Body of pancreas (tissue), 4 donors: Measurements from ENCODE around the gene BOLA3. TPM values are rescaled to one million over a fixed set of nuclear protein-coding genes. Genes with fewer than 3 reads are reported as not detected.

Experiments used
- ATAC-seq: fragments of 150-250 bp; one replicate; pipeline ENCODE4 v1.9.1; 2016
- DNase-seq, 4 donors: peaks; one replicate each; pipeline ENCODE4 v3.0.0-alpha.2; 2019
- H3K27ac ChIP-seq, 4 donors: fragments of 200-600 bp; sonication (generic); 1 replicate in 3 of 4; 2 replicates in 1 of 4; pipeline versions ENCODE4 v1.5.1 to v1.6.1; 2016 to 2019; ENCODE audit warnings: mild to moderate bottlenecking in 1 of 4, mixed read lengths in 1 of 4, moderate library complexity in 1 of 4
- H3K27me3 ChIP-seq, 2 donors: fragments of 200-600 bp; sonication (generic); one replicate each; pipeline ENCODE4 v1.6.0; 2016; ENCODE audit warnings: mild to moderate bottlenecking in 1 of 2
- H3K36me3 ChIP-seq, 2 donors: fragments of 200-600 bp; sonication (generic); replicated peaks in 1 of 2; 2 replicates each; pipeline ENCODE4 v1.5.1; 2016; ENCODE audit warnings: low read depth in 2 of 2; ENCODE audit not compliant: insufficient read depth in 1 of 2
- H3K4me1 ChIP-seq: fragments of 200-600 bp; sonication (generic); one replicate; pipeline ENCODE4 v1.6.0; 2016
- H3K4me3 ChIP-seq, 2 donors: fragments of 200-600 bp; sonication (generic); 1 replicate in 1 of 2; 2 replicates in 1 of 2; pipeline ENCODE4 v1.5.1; 2016 to 2019
- H3K9me3 ChIP-seq, 3 donors: fragments of 200-600 bp; sonication (generic); 1 replicate in 2 of 3; 2 replicates in 1 of 3; pipeline ENCODE4 v1.5.1; 2016
- POLR2A ChIP-seq, 3 donors: fragments of 450-650 bp; IDR thresholded peaks; one replicate each; pipeline ENCODE4 v1.6.1; 2016; ENCODE audit warnings: antibody characterized with exemption in 3 of 3, mild to moderate bottlenecking in 2 of 3
- WGBS, 2 donors: methylation state at CpG; one replicate each; pipeline ENCODE4 v1.1.5; 2017; 5-methylcytosine and 5-hydroxymethylcytosine counted together
- intact Hi-C: fragments of 100-400 bp; cut with DNase I; formaldehyde crosslinking; loops from one replicate; pipeline ENCODE4 v1.15.1; 2023
- total RNA-seq, 2 donors: library from RNA; depleted of rRNA; stranded (reverse); fragments of >200 nt; gene quantifications; one replicate each; pipeline ENCODE4 v1.1.0, GENCODE V29; 2016
- TF ChIP-seq, protein P1 (sequence below), 7 experiments: fragments of 450-650 bp in 4 of 7; fragments of 200-600 bp in 3 of 7; sonication (generic) in 3 of 7; IDR thresholded peaks; one replicate each; pipeline ENCODE4 v1.5.1; 2016 to 2019; ENCODE audit warnings: antibody characterized with exemption in 7 of 7

The BOLA3 gene
- total RNA-seq, 2 donors from 2014 or later = 17.1 to 41.5 TPM

DNA sequence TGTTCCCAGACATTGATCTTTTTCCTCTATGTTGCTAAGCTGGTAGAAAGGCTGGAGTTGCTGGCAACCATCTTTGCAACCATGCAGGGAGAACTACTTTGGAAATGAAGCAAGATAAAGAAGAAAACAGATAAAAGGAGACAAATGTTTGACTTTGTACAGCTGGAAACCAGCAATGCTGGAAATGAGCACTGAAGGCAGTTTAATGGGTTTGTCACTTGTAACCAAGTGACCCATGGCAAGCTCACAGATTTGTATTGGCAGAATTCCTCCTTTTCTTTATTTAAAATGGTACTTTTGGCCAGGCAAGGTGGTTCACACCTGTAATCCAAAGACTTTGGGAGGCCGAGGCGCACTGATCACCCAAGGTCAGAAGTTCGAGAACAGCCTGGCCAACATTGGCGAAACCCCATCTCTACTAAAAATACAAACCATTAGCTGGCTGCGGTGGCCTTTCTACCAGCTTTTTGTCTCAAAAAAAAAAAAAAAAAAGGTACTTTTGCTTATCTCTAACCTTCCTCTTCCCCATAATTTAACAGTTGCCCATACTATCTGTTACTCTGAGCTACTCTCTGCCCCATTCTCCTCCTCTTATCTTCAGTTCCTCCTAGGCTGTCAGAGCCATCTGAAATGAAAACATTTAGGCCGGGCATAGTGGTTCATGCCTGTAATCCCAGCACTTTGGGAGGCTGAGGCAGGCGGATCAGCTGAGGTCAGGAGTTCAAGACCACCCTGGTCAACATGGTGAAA lies 2.0 kb upstream of the BOLA3 start:
- Histone ChIP-seq H3K4me1 (peaks cover 26% of the 10 kb centered on the region), H3K36me3 (peaks cover 0 to 6% of the 10 kb centered on the region in 2 donors), H3K9me3 (no peaks in the 10 kb centered on the region), H3K27me3 (no peaks in the 10 kb centered on the region), H3K4me3 (no peak overlapping the region), H3K27ac (no peak overlapping the region)
- intact Hi-C loops = loop anchor here (10.0 kb wide), 1 partner anchor 325 kb away; the partner anchor contains the start of gene STAMBP
- ATAC-seq (no peak), DNase-seq (no peak)
- no peak for TF ChIP-seq POLR2A (IDR thresholded peaks at IDR 0.05)
- TF ChIP-seq, protein P1, sequence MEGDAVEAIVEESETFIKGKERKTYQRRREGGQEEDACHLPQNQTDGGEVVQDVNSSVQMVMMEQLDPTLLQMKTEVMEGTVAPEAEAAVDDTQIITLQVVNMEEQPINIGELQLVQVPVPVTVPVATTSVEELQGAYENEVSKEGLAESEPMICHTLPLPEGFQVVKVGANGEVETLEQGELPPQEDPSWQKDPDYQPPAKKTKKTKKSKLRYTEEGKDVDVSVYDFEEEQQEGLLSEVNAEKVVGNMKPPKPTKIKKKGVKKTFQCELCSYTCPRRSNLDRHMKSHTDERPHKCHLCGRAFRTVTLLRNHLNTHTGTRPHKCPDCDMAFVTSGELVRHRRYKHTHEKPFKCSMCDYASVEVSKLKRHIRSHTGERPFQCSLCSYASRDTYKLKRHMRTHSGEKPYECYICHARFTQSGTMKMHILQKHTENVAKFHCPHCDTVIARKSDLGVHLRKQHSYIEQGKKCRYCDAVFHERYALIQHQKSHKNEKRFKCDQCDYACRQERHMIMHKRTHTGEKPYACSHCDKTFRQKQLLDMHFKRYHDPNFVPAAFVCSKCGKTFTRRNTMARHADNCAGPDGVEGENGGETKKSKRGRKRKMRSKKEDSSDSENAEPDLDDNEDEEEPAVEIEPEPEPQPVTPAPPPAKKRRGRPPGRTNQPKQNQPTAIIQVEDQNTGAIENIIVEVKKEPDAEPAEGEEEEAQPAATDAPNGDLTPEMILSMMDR (IDR thresholded peaks at IDR 0.05) = no peak
- WGBS, 2 donors = 79 to 92% methylated on average over 7 of the region's 7 CpGs

DNA sequence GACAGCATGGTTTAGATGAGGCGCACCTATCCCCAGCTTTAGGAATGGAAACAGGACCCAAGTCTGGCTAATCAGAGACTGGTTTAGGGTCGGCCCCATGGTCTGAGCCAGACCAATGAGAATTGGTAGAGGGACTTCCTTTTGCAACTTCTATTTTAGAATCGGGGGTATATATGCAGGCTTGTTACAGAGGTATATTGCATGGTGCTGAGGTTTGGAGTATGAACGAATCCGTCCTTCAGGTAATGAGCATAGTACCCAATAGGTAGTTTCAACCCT lies 1.5 kb upstream of the BOLA3 start:
- TF ChIP-seq, protein P1 (IDR thresholded peaks at IDR 0.05) = no peak
- no peak for TF ChIP-seq POLR2A (IDR thresholded peaks at IDR 0.05)
- DNase-seq (no peak), ATAC-seq (no peak)
- no peaks in the 10 kb centered on the region for H3K9me3 ChIP-seq
- H3K4me1 ChIP-seq = peaks cover 26% of the 10 kb centered on the region
- H3K36me3 ChIP-seq = peaks cover 0 to 6% of the 10 kb centered on the region in 2 donors
- intact Hi-C loops = loop anchor here (10.0 kb wide), 1 partner anchor 324 kb away; the partner anchor contains the start of gene STAMBP
- WGBS, 2 donors = 79 to 87% methylated on average over 5 of the region's 5 CpGs
- no peaks in the 10 kb centered on the region for H3K27me3 ChIP-seq
- H3K27ac ChIP-seq = no peak overlapping the region
- H3K4me3 ChIP-seq = no peak overlapping the region

DNA sequence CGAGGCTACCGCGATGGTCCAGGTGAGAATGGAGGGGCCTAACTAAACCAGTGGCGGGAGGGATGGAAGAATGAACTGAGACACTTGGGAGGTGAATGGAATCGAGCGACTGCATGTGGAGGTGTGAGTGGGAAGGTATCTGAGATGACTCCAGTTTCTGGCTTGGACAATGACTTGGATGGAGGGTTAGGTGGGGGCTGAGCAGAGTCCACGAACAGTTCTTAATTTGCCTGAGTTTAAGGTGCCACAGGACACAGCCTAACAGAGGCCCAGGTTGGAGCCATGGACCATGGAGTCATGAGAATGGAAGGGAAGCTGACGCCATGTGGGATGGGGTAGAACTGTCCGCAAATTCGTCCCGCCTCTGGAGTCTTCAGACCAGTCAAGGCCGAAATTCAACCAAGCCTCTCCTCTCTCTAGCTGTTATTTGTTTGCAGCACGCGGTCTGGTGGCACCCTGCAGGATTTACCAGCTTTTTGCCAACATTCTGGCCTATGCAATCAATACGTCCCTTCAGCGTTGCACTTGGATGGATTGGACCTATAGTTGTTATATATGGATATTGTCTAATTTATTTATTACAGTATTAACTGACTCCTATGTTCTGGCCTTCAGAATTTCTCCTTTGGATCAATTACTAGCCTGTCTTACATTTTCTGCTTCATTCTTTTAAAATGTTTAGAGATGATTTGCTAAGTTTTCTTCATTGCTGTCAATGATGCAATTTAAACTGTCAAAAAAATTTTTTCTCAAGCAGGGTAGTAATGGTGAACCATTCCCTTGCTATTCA lies 940 bp upstream of the BOLA3 start:
- ATAC-seq = no peak
- TF ChIP-seq POLR2A (IDR thresholded peaks at IDR 0.05) = no peak
- TF ChIP-seq, protein P1 (IDR thresholded peaks at IDR 0.05) = no peak
- Histone ChIP-seq H3K4me3 (peak overlapping the region; percentile 21 to 88), H3K27me3 (no peaks in the 10 kb centered on the region), H3K27ac (peak overlapping the region; percentile 5 to 76 (median 56)), H3K9me3 (no peaks in the 10 kb centered on the region), H3K36me3 (peaks cover 0 to 6% of the 10 kb centered on the region in 2 donors), H3K4me1 (peaks cover 26% of the 10 kb centered on the region)
- intact Hi-C loops = loop anchor here (10.0 kb wide), 1 partner anchor 324 kb away; the partner anchor contains the start of gene STAMBP
- DNase-seq = no peak
- WGBS, 2 donors = 25 to 32% methylated on average over 16 of the region's 16 CpGs

DNA sequence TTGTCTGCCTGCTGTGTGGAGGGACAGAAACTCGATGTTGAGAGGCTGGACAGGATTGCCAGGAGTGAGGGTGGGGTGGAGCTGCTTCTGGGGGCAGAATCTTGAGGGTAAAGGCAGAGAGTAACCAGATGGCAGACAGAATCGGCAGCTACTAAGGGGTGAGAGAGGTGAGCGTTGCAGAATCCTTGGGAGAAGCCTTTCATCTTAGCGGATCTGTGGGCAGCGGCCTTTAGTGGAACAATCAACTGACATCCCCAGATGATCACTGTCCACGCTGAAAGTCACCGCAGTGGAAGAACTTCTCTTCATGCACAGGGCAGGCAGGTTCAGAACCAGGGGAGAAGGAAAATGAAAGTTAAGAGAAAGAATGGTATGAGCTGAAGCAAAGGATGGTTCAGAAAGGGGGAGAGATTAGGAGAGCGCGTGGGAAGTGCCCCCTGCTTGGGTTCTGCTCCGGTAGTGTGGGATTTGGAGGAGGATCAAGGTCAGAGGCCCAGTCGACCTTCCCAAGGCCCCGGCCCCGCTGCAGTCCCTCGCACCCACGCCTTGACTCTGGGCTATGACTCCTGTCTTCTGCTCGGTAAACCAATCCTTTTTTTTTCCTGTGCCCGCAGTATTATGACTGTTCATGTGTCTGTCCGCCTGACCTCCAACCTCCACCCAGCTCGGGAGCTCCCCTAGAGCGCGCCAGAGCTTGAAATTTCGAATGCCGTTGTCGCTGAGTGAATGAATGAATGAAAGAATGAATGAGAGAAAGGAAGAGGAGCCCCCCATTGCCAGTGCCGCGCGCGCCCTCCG lies 584 bp downstream of the BOLA3 start:
- H3K4me1 ChIP-seq = peaks cover 26% of the 10 kb centered on the region
- peak overlapping the region; percentile 24 to 88 for H3K4me3 ChIP-seq
- DNase-seq = peak in 1 of 4 donors; percentile 13
- intact Hi-C loops = loop anchor here (10.0 kb wide), 1 partner anchor 322 kb away; the partner anchor contains the start of gene STAMBP
- 6 to 7% methylated on average over 24 to 29 of the region's 29 CpGs for WGBS, 2 donors
- H3K27me3 ChIP-seq = no peaks in the 10 kb centered on the region
- TF ChIP-seq, protein P1 (IDR thresholded peaks at IDR 0.05) = no peak
- no peak for TF ChIP-seq POLR2A (IDR thresholded peaks at IDR 0.05)
- H3K9me3 ChIP-seq = no peaks in the 10 kb centered on the region
- no peaks in the 10 kb centered on the region for H3K36me3 ChIP-seq
- ATAC-seq = no peak
- H3K27ac ChIP-seq = peak overlapping the region; percentile 5 to 76 (median 56)
